HG03064 (cell line): ENCODE data around the gene IL24.

Experiments
- ATAC-seq: cut with Tn5 transposase; IDR thresholded peaks from one replicate; pipeline ENCODE4 v1.9.1; 2021; ENCODE audit warnings: low read depth; ENCODE audit not compliant: unreplicated experiment

Gene IL24

DNA sequence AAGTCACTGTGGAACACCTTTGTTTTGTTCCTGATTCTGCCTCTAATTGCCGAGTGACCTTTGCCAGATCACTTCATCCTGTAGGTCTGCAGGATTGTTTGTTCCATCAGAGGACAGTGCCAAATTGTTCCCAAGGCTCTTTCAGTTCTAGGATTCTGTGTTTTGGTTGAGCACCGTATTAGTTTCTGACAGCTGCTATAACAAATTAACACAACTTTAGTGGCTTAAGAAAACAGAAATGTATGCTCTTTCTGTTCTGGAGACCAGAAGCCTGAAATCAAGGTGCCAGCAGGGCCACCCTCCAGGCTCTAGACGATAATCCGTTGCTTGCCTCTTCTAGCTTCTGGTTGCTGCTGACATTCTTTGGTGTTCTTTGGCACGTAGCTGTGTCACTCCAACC lies 52.4 kb downstream of the IL24 start:
- no peak for ATAC-seq

DNA sequence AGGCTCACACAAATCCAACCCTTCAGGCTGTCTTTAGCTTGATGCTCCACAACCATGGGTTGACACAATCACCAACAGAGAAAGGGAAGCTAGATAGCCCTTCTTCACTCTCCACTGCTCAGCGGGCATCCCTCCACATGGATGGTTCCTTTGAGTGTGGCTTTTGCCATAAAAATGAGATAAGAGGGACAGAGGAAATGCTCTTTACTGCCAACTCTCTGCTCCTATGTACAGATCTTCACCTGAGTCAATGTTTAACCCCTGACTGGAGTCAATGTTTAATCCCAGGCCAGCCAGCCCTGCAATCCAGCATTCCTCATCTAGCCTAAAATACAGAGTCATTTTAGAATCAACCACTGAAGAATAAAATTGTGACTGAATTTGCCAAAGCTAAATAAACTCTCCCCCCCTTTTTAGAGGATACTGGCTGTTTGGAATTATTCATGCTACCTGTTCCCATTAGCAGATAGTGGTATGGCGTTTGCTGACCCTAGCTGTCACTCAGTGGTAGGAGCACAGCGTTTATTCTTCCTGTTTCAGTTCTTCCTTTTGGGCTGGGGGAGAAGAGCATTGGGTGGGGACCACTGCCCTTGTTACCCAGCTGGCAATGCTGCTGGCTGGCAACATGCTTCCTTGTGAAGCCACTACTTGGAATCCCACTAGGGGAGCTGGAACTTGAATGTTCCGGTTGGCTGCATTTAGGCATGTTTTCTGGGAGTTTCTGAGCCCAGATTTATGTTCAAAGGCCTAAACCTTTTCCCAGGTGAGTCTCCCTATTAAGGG lies 54.3 kb downstream of the IL24 start:
- no peak for ATAC-seq

DNA sequence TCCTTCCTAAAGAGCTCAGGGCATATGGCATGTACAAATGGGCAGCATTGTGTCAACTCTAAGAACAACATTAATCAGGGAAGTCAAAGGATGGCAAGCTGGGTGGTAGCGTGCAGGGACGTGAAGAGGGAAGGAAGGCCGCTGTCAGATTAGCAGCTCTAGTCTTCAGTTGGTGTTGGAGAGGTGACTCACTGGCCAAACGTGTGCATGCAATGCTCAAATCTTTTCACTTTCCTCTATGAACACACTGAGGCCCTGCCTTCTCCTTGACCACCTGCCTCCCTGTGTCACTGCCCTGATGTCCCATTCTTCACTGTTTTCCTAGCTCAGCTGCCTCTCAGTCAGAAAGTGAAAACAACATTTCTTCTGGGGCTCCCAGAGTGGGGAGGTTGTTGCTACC lies 54.9 kb downstream of the IL24 start:
- no peak for ATAC-seq

DNA sequence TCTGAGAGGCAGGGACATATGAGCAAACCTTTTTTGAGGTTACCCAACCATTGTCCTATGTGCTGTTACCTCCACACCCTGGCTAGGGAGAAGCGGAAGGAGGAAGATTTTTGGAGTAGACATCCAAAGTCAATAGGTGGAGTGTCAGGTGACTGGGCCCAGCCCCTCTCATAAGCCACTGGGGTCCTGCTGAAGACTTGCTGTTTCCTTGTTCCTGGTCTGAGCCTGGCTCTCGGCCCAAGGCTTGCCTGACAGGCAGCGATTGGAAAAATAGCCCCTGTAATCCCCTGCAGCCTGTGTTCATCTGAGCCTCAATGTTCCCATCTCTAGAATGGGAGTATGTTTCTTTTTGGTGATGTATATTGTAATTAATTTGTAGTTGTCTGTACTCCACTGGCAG lies 55.9 kb downstream of the IL24 start:
- ATAC-seq = no peak

DNA sequence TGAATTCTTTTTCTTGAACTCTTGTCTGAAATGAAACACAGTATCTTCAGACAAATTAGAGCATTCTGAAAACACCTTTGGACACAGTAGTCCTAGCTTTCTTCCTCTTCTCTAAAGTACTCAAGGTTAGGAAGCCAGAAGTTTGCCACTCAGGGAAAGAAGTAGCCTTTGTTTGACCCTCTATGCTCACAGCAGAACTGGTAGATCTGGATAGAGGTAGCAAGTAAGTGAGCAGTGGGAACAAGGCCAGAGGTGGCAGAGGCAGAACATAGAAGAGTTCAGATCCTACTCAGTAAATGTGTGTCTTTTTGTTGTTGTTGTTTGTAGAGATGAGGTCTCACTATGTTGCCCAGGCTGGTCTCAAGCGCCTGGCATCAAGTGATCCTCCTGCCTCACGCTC lies 56.4 kb downstream of the IL24 start:
- no peak for ATAC-seq
